GM18508 (cell line): ENCODE results near the gene KCNJ4.

ENCODE experiments used
- ATAC-seq: cut with Tn5 transposase; IDR thresholded peaks from one replicate; pipeline ENCODE4 v1.9.1; 2021; ENCODE audit warnings: moderate number of reproducible peaks; ENCODE audit not compliant: insufficient read depth, unreplicated experiment

KCNJ4 gene

DNA sequence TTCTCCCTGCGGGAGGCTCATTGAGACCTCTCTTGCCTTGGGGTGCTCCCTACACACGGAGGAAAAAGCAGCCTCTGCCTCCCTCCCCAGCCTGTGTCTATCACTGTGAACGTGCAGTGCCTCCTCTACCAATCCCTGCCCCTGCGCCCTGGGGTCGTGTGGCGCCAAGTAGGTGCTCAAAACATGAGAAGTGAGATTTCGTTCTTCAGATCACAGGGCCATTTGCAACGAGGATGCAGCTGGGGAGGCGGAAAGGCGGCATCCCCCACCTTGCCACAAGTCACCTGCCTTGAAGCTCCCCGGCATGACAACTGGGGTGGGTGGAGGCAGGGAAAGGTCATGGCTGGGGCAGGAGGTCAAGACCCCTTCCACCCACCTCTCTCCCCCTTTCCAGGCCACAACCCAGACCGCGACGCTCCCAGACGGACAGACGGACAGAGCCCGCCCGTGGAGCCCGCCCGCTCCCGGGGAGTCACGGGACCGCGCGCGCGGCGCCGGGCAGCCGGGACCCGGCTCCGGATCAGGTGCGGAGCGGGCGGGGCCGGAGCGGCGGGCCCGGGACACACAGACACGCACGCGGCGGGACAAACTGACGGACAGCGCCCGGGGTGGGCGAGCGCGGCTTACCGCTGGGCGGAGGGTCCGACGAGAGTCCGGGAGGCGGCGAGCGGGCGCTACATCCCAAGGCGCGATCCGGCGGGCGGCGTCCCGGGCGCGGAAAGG, 485 bp downstream of the KCNJ4 start:
- no peak for ATAC-seq

DNA sequence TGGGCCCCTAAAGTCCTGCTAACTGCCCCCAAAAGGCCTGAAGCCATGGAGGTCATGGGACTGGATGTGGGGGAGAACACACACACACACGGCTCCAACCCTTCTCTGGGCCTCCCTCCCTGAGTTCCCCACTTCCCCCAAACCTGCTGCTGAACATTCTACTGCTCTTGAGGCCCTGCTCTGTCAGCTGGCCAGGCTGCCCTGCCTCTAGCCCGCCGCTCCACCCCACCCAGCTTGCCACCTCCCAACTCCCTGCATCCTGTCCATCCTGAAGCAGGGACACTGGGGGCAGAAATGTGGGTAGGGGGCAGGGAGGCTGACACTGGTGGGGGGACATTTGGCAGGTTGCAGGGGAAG, 1.0 kb downstream of the KCNJ4 start:
- no peak for ATAC-seq

DNA sequence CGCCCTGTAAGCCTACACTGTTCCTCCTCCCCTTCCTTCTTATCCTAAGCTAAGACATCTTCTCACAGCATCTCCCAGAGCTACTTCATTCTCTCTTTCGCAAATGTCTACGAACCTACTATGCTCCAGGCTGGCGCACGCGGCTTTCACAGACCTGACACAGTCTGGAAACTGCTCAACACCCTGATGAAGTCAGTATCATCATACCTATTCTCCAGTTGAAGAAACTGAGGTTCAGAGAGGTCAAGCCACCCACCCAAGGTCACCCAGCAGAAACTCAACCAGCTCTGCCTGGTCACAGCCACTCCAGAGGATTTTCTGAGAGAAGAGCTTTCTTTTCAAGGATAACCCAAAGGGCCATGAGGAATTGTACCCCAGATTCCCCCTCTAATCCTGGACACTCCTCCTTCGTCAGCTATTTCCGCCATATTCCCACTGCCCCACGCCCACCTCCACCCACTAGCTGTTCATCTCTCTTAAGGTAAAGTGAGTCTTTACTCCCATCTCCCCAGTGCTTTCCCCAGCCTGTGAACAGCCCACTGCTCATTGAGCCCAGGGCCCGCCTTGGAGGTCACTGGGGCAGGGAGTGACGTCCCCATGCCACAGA, 1.8 kb downstream of the KCNJ4 start:
- ATAC-seq, result no peak

DNA sequence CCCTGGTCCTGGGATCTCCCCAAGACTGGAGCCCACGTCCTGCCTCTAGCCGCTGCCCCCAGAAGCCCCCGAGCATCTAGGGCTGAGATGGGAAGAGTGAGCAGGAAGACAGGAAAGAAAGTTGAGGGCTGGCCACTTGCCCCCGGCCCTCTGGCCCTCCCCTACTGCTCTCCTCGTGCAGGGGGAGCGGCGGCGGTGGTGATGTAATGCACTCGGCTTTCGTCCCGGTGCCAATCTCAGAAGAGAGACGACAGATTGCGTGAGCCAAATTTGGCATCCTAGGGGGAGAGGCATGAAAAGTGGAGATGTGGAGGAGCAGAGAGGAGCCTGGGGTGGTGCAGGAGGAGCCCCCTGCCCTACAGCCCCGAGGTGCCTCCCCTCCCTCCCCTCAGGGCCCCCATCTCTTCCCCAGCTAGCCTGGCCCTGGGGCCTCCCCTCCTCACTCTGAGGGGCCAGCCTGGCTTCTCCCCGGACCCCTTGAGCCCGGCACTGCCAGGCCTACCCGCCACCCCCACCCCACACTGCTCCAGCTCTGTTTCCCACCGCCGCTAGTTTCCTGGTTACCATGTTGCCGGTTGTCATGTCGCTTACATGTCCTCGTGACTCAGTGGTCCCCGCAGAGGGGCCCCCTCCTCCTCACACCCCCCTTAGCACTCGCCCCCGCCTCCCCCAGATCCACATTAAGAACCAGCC, 2.5 kb downstream of the KCNJ4 start:
- ATAC-seq, result no peak

DNA sequence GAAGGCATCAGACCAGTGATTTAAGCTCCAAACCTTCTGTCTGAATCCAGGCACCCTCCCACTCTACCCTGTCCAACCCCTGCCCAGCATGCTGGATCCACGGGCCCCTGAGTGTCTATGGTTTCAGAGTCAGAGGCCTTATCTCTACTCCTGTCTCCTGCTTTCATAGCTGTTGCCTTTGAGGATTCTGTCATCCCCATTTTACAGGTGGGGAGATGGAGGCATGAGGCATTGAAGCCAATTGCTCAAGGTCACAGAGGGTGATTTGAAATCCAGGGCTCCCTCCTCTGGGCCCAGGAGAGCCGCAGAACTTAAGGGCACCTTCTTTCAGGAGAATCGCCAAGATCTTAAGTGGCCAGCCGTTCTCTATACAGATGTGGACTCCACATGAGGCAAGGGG, 3.1 kb downstream of the KCNJ4 start:
- no peak for ATAC-seq

DNA sequence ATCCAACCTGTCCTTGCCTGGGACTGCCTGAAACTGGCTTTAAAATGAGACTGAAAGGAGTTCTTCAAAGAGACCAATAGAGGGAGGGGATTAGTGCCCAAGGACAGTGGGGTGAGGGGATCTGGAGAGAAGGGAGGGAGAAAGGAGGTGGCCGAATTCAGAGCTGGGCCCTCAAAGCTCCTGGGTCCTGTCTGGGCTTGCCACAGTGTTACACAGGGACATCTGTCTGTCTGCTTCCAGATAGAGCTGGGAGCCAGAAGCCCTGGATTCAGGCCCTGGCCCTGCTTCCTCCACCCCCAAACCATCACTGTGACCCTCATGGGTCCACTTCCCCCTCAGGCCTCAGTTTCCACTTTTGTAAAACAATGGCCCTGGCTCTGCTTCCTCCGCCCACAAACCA, 3.6 kb downstream of the KCNJ4 start:
- no peak for ATAC-seq

DNA sequence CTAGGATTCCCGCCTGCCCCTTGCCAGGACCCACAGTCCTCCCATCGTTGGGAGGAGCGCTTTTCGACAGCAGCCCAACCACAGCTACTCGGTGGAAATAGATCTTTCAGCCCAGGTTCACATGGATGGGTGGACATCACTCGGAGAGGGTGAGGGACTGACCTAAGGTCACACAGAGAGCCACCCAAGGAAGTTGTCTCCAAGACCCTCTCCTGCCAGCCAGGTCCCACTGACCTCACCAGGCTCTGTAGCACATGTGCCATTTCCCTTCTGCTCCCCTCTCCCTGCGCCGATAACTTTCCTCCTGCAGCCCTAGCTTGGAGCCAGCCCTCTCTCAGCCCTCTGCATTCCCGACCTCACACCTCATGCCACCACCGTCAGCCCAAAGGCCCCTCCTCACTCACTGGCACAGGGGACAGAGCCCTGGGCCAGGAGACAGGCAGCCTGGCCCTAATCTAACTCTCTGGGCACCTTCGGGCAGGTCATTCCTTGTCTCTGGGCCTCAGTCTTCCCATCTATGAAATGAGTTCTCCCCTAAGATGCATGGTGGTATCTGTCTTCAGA, 4.7 kb downstream of the KCNJ4 start:
- ATAC-seq, result no peak

DNA sequence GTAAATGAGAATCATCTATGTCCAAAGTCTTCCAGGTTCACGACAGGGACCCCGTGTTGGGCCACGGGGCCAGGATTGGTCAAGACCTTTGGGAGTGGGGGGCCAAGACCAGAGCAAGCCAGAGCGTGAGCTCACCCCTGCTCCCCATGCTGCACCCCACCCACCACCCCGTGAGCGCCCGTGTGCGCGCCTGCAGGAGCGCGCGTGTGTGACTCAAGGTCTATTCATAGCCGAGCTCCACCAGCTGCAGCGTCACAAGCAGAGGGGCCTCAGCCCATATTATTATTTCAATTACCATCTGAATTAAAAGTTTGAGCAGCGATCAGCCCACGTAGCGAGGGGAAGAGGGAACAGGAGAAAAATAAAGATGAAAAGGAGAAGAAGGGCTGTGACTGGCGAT, 5.2 kb downstream of the KCNJ4 start:
- no peak for ATAC-seq

DNA sequence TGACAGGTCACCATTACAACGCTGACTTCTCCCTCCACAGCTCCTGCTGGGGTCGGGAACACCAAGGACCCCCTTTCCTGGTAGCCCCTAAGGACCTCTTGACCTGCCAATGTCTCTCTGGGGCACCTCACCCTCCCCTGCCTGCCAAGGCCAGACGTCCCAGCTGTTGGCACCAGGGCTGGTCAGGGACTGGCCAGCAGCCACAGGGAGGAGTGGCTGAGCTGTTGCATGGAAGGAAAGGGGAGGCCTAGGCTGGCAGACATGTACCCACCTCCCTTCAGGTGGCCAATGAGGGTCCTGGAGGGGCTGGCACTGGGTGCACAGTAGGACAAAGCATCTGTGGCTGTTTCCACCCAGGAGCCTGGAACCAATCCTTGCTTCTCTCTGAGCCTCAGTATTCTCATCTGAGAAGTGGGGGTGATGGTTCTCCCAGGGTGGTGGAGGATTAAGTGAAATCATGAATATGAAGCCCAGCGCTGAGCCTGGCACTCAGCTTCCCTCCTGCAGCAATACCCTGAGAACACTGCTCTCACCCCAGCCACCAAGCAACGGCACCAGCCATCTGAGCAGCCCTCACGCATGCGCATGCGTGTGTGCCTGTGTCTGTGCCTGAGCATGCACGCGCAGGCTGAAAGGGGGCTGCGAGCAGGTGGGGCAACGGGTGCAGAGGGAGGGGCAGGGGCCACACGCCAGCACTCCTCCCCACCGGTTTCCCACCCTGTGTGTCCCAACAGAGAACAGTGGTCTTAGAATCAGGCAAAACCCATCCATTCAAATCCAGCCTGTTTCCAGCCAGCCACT, 5.9 kb downstream of the KCNJ4 start:
- ATAC-seq, result no peak

DNA sequence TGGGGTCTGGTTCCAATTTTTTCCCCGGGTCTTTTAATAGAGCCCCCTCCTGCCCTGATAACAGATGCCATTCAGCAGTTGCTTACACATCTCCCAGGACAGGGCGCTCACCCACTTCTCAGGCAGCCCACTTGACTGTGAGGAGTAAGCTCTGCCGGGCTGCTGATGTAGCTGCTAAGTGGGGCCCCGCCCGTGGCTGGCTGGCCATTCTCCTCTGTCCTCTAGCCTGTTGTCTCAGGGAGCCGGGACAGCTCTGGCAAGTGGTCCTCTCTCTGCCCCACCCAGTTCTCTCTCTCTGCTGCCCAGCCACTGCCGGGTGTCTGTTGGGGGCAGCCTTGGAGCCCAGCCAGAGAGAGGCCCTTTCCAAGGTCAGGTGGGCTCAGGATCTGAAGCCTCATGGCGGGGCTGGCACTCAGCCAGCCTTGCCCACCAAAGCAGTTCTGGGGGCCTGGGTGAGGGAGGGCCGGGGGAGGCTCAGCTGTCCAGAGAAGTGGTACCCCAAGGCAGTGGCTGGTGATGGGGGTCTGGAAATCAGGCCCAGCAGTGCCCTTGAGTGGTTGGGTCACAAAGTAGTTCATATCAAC, 8.9 kb downstream of the KCNJ4 start:
- ATAC-seq, result no peak

DNA sequence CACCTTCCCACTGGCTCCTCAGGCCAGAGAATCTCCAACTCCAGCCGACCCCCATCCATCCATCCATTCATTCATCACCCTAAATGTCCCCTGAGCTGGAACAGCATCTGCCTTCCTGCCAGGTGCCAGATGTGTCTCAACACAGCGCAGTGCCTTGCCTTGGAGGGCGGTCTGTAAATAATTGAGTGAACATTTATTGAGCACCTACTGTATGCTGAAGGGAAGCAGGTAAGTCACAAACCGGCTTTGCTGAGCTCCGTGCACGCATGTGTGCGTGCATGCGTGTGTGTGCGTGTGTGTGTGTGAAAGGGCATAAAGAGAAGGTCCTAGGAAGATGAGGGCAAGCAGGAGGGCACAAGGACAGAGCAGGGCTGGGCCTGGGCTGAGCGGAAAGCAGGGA, 10.2 kb downstream of the KCNJ4 start:
- no peak for ATAC-seq

DNA sequence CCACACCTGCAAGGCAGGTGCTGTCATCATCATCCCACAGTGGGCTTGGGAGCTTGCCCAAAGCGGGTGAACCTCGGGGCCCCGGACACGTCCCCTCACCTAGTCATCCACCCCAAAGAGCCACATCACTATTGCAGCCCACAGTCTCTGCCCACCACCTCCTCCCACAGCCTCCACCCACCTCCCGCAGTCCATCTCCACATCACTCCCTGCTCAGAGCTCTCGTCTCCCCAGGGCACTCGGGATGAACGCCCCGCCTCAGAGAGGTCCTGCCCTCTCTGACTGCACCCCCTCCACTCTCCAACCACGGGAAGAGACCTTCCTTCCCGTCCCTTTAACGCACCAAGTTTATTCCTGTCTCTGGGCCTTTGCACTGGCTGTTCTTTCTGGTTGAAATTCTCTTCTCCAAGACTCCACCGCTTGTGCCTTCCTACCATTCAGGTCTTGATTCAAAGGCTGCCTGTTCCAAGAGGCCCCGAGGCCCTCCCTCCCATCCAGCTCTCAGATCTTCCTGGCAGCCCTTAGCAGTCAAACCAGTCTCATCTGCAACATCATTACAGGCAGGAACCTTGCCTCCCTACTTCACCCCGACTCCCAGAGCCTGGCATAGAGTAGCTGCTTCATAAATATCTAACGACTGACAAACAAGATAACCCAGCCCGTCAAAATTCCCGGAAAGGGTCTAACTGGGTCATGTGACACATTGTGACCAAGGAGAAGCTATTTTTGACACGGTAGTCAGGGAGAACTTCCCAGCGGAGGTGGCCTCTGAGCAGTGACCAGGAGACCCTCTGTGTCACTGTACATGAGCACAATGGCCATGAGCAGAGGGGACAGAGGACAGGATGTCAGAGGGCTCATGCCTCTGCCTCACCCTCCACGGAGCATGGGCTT, 11.1 kb downstream of the KCNJ4 start:
- no peak for ATAC-seq

DNA sequence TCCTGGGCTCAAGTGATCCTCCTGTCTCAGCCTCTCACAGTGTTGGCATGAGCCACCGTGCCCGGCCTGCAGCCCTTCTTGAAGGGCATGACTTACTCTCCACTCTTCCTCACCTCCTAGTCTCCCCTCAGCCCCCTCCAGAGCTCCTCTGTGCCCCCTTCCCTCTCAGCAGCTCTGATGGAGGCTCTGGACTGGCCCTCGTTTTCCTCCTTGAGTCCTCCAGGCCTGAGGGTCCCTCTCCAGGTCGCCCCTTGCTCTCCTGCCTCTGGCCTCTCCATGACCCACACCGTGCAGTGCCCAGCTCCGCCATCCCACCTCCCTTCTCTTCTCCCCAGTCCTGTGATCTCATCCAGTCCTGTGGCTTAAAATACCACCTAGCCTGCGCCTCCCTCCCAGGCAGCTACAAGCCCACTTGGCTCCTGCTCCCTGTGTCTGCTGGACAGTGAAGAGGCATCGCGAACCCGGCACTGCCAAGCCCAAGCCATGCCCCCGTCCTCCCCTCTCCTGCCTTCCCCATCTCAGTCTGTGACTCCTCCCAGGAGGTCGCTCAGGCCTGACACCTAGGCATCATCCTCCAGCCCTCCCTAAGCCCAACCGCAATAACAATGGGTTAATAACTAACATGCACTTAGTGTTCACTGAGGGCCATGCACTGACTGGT, 11.9 kb downstream of the KCNJ4 start:
- no peak for ATAC-seq

DNA sequence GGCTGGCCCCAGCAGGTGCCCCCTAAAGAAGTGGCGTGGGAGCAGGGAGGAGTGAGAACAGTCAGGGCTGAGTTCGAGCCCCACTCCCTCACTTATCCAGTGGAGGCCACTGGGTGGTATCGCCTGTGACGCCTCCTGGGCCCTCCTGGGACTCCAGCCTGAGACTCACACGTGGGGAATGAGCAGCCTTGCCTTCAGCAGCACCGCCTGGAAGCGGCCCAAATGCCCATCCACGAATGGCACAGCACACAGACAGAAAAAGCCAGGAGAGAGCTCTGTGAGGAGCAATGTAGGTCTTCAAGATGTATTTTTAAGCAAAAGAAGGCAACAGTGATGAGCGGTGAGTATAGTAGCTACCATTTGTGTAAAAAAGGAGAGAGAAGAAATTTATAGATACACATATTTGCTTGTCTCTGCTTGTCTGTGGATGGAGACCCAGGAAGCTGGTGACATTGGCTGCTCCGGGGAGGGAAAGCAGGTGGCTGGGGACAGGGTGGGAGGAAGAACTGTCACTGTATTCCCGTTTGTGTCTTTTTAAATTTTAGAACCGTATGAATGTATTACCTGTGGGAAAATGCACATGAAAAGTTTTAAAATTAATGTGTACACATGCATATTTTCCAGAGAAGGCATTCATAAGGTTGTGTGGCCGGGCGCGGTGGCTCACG, 13.2 kb downstream of the KCNJ4 start:
- no peak for ATAC-seq

DNA sequence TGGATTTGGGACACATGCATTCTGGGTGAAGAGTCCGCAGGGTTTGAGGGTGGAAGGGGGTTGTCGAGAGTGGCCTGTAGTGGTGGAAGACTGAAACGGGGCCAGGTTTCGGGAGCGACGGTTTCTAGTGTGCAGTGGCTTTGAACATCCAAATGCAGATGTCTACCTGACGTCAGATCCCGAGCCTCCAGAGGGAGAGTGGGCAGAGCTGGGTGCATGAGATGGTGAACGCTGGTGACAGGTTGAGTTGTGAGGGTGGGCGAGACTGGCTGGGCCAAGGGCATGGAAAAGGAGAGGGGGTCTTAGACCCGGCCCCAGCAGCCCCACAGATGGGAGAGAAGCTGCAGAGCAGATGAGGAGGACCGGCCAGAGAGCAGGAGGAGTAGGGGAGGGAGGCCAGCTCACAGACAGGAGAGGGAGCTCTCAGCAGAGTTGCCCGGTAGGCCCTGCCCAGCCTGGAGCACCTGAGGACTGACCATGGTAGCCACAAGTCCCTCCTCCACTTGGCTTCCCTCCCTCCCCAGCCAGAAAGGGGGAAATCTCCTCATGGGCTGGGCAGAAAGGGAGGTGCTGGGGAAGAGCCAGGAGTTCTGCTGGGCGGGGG, 14.2 kb downstream of the KCNJ4 start:
- ATAC-seq, result no peak

DNA sequence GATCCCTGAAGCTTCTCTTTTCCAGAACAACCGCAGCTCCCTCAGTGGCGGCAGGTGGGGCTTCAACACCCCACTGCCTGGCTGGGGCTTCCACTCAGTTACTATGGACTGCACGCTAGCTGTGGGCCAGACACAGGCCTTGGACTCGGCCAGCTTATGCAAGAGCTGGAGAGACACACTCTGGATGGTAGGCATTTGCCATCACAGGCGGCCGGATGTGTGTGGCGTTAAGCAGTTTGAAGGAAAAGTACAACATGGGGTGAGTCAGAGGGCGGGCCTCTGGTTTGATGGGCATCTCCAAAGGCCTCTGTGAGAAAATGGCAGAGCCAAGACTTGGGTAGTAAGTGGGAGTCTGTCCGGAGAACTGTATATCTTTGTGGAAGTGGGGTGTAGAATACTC, 17.6 kb downstream of the KCNJ4 start:
- no peak for ATAC-seq

DNA sequence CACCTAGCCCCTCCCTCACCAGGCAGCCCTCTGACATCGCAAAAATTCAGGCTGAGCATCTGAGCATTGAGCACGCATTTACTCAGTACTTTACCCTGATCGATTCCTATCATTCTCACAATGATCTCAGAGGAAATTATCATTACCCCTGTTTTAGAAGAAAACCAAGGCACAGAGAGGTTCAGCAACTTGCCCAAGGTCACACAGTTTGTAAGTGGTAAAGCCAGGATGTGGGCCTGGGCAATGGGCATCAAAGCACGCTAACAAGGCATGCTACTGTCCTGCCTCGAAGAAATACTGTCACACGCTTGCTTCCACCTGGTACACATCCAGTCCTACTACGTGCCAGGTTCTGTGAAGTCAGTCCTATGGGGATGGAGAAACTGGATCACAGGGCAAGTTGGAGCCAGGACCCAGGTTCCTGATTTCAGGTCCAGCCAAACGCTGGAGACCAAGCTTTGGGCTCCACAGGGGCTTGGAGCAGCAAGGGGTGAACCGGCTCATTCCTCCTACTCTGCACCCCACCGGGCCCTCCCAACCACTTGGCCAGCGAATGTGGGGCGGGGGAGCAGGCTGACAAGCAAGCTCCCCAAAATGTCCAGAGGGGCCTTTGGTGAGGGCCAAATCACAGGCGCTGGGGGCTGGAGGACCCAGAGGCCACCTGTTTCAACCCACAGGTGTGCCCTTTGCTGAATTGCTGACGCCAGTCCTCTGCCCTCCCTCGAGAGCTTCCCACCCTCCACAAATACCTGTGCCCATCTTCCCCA, 18.2 kb downstream of the KCNJ4 start:
- ATAC-seq, result no peak
